Measurements from ENCODE around the gene MARCHF3. TPM values are rescaled to one million over a fixed set of nuclear protein-coding genes. Genes with fewer than 3 reads are reported as not detected.

MARCHF3 gene
- total RNA-seq, 4 donors from 2014 or later, result 3.0 to 14.5 (median 4.6) TPM

- H3K9me3 ChIP-seq, result no peaks in the 10 kb centered on the region
- intact Hi-C loops (cut with DNase I), result no loop called here
- no peak for DNase-seq
- TF ChIP-seq CTCF (IDR thresholded peaks at IDR 0.05), result no peak
- no peak for TF ChIP-seq POLR2A (IDR thresholded peaks at IDR 0.05)
- no peaks in the 10 kb centered on the region for H3K36me3 ChIP-seq
- 90 to 92% methylated on average over 4 of the region's 4 CpGs for WGBS, 2 donors
- no peak overlapping the region for H3K4me3 ChIP-seq (replicated peaks in 1 of 3)
- no peaks in the 10 kb centered on the region for H3K27me3 ChIP-seq
- H3K4me1 ChIP-seq, result no peaks in the 10 kb centered on the region
- H3K27ac ChIP-seq, result no peak overlapping the region
Observed at GRCh38 chr5:126978258-126978657, 52.1 kb downstream of the MARCHF3 start.

GRCh38 chr5:126976520-126977172 is 53.7 kb downstream of the MARCHF3 start:
- Histone ChIP-seq H3K4me1 (no peaks in the 10 kb centered on the region), H3K4me3 (replicated peaks in 1 of 3) (no peak overlapping the region), H3K9me3 (no peaks in the 10 kb centered on the region), H3K27ac (no peak overlapping the region), H3K27me3 (no peaks in the 10 kb centered on the region), H3K36me3 (no peaks in the 10 kb centered on the region)
- 84 to 86% methylated on average over 6 of the region's 6 CpGs for WGBS, 2 donors
- no peak for TF ChIP-seq CTCF (IDR thresholded peaks at IDR 0.05)
- no peak for TF ChIP-seq POLR2A (IDR thresholded peaks at IDR 0.05)
- DNase-seq, result no peak
- intact Hi-C loops (cut with DNase I), result no loop called here

- intact Hi-C loops (cut with DNase I), result no loop called here
- Histone ChIP-seq H3K4me1 (no peaks in the 10 kb centered on the region), H3K27me3 (no peaks in the 10 kb centered on the region), H3K9me3 (no peaks in the 10 kb centered on the region), H3K36me3 (no peaks in the 10 kb centered on the region), H3K27ac (no peak overlapping the region), H3K4me3 (replicated peaks in 1 of 3) (no peak overlapping the region)
- no peak for DNase-seq
- no peak for TF ChIP-seq CTCF (IDR thresholded peaks at IDR 0.05)
- no peak for TF ChIP-seq POLR2A (IDR thresholded peaks at IDR 0.05)
Observed at GRCh38 chr5:126975796-126976195, 54.6 kb downstream of the MARCHF3 start.

GRCh38 chr5:126973193-126973592 is 57.2 kb downstream of the MARCHF3 start:
- H3K4me1 ChIP-seq, result no peaks in the 10 kb centered on the region
- H3K9me3 ChIP-seq, result no peaks in the 10 kb centered on the region
- WGBS, 2 donors, result 80 to 83% methylated on average over 6 of the region's 6 CpGs
- no peak for DNase-seq
- no peaks in the 10 kb centered on the region for H3K27me3 ChIP-seq
- no peak overlapping the region for H3K4me3 ChIP-seq (replicated peaks in 1 of 3)
- TF ChIP-seq CTCF (IDR thresholded peaks at IDR 0.05) (no peak), POLR2A (IDR thresholded peaks at IDR 0.05) (no peak)
- H3K27ac ChIP-seq, result no peak overlapping the region
- no peaks in the 10 kb centered on the region for H3K36me3 ChIP-seq
- intact Hi-C loops (cut with DNase I), result no loop called here

- DNase-seq, result no peak
- Histone ChIP-seq H3K27me3 (no peaks in the 10 kb centered on the region), H3K4me1 (no peaks in the 10 kb centered on the region), H3K9me3 (no peaks in the 10 kb centered on the region), H3K4me3 (replicated peaks in 1 of 3) (no peak overlapping the region), H3K27ac (no peak overlapping the region), H3K36me3 (no peaks in the 10 kb centered on the region)
- 57 to 66% methylated on average over 4 of the region's 4 CpGs for WGBS, 2 donors
- TF ChIP-seq CTCF (IDR thresholded peaks at IDR 0.05), result no peak
- no peak for TF ChIP-seq POLR2A (IDR thresholded peaks at IDR 0.05)
- intact Hi-C loops (cut with DNase I), result no loop called here
Observed at GRCh38 chr5:126972062-126972895, 58.1 kb downstream of the MARCHF3 start.
